ENCODE results near the gene CASQ2. TPM values are rescaled to one million over a fixed set of nuclear protein-coding genes. Genes with fewer than 3 reads are reported as not detected.

CASQ2 gene
- total RNA-seq (2014; rRNA removed; shearing (Covaris generic)) = 0.35 and 0.42 TPM in 2 replicates
- 0.11 and 0.30 TPM in 2 replicates for polyA plus RNA-seq (2015; cell fraction: cytosol; rRNA removed)
- not detected in 2 replicates for polyA plus RNA-seq (2015; cell fraction: nucleus; rRNA removed)

DNA sequence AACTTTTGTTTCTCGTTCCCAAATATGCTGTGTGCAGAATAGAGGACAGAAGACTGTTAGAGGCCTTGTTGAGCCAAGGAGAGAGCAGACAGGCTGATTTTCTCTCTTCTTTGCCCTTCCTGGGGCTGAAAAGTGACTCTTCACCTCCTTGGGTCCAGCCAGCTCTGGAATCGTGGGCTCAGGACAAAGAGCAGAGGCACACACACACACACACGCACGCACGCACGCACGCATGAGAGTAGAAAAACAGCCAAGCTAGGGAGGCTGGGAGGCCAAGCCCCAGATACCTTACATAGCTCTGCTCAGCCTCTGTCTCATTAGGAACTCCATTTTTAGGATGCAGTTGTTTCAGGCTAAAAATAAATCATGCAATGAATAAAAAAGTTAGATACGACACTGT is at the start of gene CASQ2:
TSS of gene CASQ2 (minus strand) at position 166 of the 400 bp plus-strand sequence. CDS start 173 bp downstream, outside the sequence.
- no peak for DNase-seq (ENCODE audit: low read depth, low spot score)
- in situ Hi-C loops (cut with HindIII; ENCODE audit: low pct_unique_long_range_greater_than_20kb, low sequenced_read_pairs) = no loop called here

DNA sequence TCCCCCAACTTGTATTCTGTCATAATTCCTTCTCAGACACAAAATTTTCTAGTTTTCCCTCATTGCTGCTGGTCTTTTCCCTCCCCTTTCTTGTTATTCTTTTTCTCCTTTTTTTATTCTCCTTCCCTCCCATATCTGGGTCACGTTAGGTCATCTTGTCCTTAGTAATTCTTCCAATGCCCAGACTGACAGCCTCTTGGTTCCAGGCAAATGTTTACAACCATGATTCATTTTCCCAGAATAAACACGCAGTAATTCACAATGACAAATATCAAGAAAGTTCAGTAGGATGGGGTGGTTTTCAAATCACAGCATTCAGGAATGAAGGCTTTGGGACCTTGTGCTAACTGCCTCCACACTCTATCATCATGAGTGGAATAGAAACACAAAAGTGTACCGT is 47.2 kb upstream of the CASQ2 start:
- DNase-seq (ENCODE audit: low read depth, low spot score) = no peak
- in situ Hi-C loops (cut with HindIII; ENCODE audit: low pct_unique_long_range_greater_than_20kb, low sequenced_read_pairs) = no loop called here

DNA sequence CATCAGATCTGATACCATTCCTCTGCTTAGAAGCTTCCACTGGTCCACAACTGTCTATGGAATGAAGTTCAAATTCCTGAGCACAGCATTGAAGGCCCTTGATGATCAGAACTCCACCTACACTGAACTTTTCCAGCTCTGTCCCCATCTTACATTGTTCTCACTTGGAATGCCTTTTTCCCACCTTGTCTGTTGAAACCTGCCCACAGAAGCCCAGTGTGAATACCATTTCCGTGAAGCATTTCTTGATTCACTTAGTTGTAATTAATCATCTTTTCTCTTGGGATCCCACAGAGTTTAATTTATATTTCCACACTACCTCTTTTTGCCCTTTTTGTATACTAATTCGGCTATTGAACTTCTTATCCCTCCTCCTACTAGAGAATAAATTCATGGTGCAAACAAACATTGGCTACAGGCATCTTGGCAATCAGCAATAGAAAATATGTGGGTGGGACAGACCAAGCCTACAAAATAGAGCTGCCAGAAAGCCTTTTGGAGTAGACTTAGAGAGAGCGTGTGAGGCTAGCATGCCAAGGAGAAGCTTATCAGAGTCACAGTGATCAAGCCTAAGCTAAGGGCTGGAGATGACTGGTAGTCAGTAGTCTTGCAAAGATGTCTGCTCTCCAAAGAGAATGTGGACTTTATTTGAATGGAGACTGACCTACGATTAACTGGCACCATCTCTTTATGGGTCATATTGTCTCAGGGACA is 46.3 kb upstream of the CASQ2 start:
- in situ Hi-C loops (cut with HindIII; ENCODE audit: low pct_unique_long_range_greater_than_20kb, low sequenced_read_pairs) = no loop called here
- DNase-seq (ENCODE audit: low read depth, low spot score) = no peak

DNA sequence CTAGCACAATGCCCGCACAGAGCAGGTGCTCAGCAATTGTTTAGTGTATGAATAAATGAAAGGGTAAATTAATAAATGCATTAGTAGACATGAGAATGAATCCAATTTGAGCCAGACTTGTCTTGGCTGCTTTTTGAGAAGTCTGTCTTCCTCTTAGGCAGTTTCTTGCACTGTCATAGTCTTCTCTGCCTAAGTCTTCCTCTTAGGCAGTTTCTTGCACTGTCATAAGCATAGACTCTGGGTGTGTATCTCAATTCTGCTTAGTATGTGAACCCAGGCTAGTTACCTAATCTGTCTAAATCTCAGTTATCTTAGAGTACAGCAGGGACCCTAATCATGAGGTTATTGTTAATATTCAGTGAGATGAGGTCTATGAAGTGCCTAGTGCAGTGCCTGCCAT is 45.2 kb upstream of the CASQ2 start:
- in situ Hi-C loops (cut with HindIII; ENCODE audit: low pct_unique_long_range_greater_than_20kb, low sequenced_read_pairs) = no loop called here
- no peak for DNase-seq (ENCODE audit: low read depth, low spot score)

DNA sequence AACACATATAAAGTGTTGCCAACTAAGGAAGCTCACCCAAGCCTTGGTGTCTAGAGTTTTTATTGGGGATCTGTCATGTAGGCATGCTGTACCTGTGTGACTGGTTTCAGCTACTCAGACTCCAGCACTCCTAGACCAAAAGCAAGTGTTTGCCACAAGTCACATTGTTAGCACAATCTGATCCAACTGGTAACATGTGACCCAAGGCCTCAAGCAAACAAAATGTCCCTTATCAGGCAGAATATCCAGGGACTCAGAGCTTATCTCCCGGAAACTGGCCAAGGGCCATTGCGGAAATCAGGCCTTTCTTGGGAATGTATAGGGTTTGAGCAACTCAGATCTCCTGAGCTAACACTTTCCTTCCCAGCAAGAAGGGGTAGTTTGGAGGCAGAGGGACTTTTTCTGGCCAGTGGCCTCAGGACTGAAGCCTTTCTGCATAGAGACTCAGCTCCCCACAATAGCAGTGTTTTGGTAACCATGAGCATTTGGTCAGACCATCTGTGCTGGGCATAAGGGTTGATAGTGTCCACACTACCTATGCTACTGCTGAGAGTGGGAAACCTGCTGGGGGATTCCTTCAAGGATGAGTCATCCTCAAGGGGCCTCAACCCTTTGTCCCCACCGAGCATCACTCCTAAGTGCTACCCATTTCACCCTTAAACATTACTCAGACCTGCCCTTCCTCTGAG is 42.8 kb upstream of the CASQ2 start:
- no peak for DNase-seq (ENCODE audit: low read depth, low spot score)
- in situ Hi-C loops (cut with HindIII; ENCODE audit: low pct_unique_long_range_greater_than_20kb, low sequenced_read_pairs) = no loop called here

DNA sequence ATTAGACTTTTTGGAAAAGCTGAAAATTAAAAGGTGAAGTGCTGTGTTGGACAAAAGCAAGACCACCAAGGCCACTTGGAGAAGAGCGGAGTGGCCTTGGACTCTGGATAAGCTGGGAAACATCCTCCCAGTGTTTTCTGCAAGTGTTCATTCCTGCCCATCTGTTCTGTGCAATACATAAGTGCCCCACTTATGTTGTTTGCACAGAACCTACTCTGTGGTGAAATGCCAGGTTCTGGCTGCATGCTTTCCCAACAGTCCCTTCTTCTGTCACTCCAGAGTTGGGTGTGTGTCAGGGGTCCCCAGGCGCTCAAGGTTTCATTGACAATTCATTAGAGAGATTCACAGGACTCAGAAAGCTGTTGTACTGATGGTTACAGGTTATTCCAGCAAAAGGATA is 42.1 kb upstream of the CASQ2 start:
- in situ Hi-C loops (cut with HindIII; ENCODE audit: low pct_unique_long_range_greater_than_20kb, low sequenced_read_pairs) = no loop called here
- no peak for DNase-seq (ENCODE audit: low read depth, low spot score)

DNA sequence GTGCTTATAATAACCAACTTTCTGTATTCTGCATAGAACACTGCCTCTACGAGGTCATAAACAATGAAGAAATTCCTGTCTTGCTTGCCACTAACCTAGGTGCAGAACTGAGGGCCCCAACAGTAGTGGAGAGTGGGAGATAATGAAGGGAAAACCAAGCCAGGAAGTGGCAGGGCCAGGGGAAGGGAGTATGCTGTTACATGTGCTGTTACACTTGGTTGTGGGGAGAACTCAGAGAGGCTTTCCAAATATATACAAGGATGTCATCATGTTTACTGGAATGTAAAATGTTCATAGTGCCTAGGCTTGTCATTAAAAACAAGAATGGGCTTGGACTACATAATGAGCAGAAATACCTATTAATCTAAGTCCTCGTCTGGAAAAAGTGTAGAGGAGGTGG is 41.3 kb upstream of the CASQ2 start:
- in situ Hi-C loops (cut with HindIII; ENCODE audit: low pct_unique_long_range_greater_than_20kb, low sequenced_read_pairs) = no loop called here
- DNase-seq (ENCODE audit: low read depth, low spot score) = no peak

DNA sequence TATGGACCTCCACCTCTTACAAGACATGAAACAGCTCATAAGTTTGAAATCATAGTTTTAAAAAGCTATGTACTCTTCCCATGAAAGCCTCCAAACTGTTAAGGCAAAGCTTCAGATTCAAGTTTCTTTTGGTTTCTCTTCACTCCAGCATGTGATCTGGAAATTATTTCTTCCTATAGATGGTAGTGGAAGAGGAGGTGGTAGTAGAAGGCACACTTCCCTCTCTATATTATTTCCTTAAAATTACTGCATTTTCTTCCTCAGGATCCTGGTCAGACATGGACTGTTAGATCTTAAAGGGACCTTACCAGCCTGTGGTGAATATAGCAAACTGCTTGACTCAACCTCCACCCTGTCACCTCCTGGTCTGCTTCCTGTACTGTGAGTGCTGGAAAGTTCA is 40.6 kb upstream of the CASQ2 start:
- DNase-seq (ENCODE audit: low read depth, low spot score) = no peak
- in situ Hi-C loops (cut with HindIII; ENCODE audit: low pct_unique_long_range_greater_than_20kb, low sequenced_read_pairs) = no loop called here

DNA sequence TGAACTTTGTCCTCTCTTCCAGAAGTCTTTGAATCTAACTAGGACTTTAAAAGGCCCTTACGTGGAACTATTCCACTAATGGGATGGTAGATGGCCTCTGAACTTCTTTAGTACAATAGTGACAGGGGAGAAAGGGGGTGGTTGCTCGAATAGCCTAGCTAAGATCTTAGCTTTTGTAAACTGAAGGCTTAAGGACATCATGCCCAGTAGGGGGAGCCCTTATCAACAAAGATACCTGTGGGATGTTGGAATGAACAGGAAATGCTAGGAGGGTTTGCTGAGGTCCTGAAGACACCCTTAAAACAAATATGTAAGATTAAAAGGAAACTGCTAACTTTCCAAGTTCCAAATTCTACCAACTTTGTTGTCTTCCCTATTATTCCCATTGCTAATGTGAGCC is 39.2 kb upstream of the CASQ2 start:
- peak; percentile 79 for DNase-seq (ENCODE audit: low read depth, low spot score)

DNA sequence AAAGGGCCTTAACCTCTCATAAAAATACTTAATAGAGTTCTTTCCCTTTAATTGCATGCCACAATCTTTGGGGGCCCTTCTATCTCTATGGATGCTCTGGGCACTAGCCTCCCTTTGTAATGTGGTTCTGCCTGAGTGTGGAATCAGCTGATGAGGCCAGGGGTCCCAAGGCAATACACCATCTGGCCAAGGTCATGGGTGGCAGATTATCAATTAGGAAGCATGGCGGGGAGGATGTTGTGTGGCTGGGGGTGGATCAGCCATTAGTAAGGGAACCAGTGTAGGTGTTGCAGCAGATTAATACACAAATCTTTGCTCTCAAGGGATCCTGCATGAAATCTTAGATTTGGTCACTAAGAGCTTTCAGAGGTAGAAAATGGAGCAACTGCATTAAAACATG is 37.1 kb upstream of the CASQ2 start:
- no peak for DNase-seq (ENCODE audit: low read depth, low spot score)
- in situ Hi-C loops (cut with HindIII; ENCODE audit: low pct_unique_long_range_greater_than_20kb, low sequenced_read_pairs) = no loop called here

More for the DNA sequence above, 39.2 kb upstream of the CASQ2 start:
- in situ Hi-C loops (cut with HindIII; ENCODE audit: low pct_unique_long_range_greater_than_20kb, low sequenced_read_pairs) = no loop called here

DNA sequence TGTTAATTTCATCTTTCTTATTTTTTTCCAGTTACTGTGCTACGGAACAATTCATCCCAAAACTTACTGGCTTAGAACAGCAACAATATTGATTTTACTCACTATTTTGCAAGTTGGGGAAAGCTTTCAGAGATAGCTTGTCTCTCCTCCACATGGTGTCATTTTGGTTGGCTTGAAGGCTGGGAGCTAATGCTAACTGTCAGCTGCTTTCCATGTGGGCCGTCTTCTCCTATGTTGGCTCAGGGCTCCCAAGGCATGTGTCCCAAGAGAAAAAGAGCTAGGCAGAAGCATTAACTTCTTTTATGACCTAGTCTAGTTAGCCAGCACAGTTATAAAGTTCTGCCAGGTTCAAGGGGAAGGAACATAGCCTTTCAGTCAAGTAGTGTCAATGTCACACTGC is 33.9 kb upstream of the CASQ2 start:
- in situ Hi-C loops (cut with HindIII; ENCODE audit: low pct_unique_long_range_greater_than_20kb, low sequenced_read_pairs) = no loop called here
- DNase-seq (ENCODE audit: low read depth, low spot score) = no peak

DNA sequence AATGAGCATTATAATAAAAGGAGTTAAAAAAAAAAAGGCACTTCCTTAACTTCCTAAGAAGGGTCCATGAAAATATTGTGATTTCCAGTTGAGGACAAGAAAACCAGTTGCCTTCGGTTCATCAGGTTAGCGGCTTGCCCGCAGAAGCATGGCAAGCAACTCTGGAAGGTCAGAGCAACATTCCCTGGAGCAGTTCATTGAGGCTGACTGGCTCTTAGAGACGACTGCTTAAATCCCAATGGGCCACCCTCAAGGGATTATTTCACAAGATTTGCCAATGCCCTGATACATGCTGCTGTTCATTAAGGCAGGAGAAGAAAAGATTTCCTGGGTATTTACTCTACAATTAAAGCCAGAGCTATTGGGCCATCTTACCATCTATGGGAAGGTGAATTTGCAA is 29.0 kb upstream of the CASQ2 start:
- in situ Hi-C loops (cut with HindIII; ENCODE audit: low pct_unique_long_range_greater_than_20kb, low sequenced_read_pairs) = no loop called here
- DNase-seq (ENCODE audit: low read depth, low spot score) = no peak

DNA sequence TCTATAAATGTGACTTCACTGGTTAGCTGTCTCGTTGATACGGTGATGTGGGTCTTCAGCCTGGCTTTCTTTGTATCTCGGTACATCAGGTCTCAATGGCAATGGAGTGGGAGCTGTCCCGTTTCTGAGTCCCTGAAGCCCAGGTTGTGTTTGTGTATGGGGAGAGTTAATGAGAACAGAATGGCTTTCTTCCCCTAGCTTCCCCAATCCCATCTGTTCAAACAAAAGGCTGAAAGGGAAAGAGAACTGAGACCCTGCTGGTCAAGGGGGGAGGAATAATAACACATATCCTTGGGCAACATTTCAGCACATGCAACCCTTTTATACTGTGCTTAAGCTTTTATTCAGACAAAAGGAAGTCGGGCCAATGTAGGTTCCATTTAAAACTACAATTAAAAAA is 28.4 kb upstream of the CASQ2 start:
- in situ Hi-C loops (cut with HindIII; ENCODE audit: low pct_unique_long_range_greater_than_20kb, low sequenced_read_pairs) = no loop called here

DNA sequence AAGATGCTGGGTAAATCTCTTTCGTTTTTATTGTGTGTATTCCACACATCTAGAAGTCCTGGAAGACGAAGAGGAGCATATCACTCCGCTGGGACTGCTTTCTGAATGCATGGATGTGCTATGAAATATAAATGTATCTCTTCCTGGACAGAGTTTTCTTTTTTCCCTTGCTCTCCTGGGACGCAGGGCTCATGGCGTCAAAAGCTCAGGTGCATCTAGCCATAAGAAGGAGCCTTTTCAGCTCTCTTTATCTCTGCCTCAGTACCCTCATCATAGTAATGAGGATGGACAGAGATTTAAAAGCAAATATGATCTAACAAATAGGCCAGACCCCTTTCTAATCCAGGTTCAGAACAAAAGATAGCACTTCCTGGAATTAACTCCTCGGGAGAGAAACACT is 27.5 kb upstream of the CASQ2 start:
- no peak for DNase-seq (ENCODE audit: low read depth, low spot score)
- in situ Hi-C loops (cut with HindIII; ENCODE audit: low pct_unique_long_range_greater_than_20kb, low sequenced_read_pairs) = no loop called here

More for the DNA sequence above, 28.4 kb upstream of the CASQ2 start:
- no peak for DNase-seq (ENCODE audit: low read depth, low spot score)

DNA sequence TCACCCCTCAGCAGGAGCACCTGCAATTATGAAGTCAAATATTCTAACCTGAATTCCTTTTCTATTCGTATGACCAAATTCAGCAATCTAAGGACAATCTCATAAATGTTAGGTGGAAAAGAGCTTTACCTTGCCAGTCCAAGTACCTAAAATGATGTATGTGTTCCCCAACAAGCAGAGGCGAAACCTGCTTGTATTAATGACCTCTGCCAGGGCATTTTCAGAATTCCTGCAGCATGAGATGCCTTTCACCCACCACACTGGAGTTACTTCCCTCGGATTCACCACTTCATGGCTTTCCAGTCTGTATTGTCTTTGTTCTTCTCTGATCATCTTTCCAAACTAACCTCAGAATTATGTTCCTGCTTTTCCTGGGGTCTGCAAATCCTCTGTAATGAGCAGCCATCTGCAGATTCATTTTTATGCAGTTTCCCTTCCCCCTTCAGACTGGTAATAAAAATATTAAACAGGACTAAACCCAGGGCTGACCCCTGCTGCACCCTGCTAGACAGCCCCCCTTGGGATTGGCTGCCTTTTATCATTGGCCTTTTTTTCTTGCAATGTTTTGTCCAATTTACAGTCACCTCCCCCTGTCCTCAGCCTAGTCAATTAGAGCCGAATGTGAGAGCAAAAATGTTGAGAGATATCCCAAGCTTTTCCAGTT is 26.6 kb upstream of the CASQ2 start:
- in situ Hi-C loops (cut with HindIII; ENCODE audit: low pct_unique_long_range_greater_than_20kb, low sequenced_read_pairs) = no loop called here
- no peak for DNase-seq (ENCODE audit: low read depth, low spot score)

DNA sequence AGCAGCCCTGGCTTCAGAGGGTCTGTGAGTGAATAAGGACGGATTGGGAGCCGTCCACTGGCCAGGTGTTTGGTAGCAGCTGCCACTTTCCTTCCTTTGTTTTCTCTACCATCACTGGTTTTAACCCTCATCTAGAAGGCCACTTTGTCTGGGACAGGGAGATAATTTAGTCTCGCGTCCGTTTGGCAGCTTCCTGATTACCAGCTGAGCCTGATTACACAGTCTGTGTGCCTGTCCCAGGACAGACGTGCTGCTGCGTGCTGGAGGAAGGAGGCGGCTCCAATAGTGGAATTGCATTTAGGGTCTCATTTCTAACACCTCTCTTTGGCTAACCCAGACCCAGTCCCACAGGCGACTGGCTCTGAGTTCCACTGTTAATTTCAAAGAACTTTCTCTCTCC is 24.6 kb upstream of the CASQ2 start:
- no peak for DNase-seq (ENCODE audit: low read depth, low spot score)
- in situ Hi-C loops (cut with HindIII; ENCODE audit: low pct_unique_long_range_greater_than_20kb, low sequenced_read_pairs) = no loop called here

DNA sequence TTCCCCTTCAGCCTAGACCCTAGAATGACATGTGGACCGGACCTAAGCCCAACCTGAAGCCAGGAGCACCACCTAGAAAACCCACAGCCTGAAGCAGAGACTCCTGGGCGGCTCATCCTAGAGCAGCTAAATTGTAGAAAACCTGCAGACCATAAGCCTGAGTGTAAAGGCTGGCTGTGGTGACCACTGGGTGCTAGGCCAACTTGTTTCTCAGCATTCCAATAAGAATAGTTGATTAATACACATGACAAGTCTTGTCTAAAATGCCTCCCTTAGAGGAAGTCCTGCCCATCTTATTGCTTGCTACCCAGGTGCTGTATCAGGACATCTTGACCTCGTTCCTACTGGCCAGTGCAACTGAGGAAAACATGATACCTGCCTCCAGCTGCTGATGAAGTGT is 23.3 kb upstream of the CASQ2 start:
- no peak for DNase-seq (ENCODE audit: low read depth, low spot score)
- in situ Hi-C loops (cut with HindIII; ENCODE audit: low pct_unique_long_range_greater_than_20kb, low sequenced_read_pairs) = no loop called here

DNA sequence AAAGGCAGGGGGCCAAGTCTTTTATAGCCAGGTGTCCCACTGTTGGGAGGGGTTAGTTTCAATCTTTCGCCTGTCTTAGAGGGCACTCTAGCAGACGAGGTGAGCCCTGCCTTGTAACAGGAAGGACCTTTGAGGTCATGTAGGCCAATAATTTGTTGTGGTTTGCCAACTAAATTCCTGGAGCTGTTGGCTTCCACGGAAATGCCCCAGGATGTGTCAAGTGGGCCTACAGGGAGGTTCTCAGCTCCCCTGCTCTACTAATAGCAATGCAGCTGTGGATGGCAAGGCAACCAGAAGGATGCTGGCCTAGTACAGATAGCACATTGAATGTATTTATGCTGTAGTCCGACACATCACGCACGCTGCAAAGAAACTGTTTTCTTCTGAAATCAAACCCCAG is 22.3 kb upstream of the CASQ2 start:
- no peak for DNase-seq (ENCODE audit: low read depth, low spot score)
- in situ Hi-C loops (cut with HindIII; ENCODE audit: low pct_unique_long_range_greater_than_20kb, low sequenced_read_pairs) = no loop called here

DNA sequence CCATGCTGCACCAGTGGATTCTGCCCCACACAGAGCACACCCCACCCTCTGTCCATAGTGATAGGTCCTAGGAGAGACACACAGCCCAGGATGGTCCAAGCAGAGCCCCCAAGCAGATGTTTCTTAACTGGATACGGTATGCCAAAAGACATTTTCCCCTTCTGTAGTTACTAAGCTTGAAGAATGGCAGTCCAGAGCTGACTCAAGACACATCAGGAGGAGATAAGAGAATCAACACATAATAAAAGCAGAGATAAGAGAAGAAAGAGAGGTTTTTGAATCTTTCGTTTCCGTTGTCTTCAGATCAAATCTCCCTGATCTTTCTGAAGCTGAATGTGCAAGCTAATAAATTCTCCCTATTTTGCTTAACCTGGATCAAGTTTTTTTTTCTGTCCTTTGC is 21.8 kb upstream of the CASQ2 start:
- in situ Hi-C loops (cut with HindIII; ENCODE audit: low pct_unique_long_range_greater_than_20kb, low sequenced_read_pairs) = no loop called here
- no peak for DNase-seq (ENCODE audit: low read depth, low spot score)

Data from SK-MEL-5 (cell line).